Mammary epithelial cell (primary cell): ENCODE data around the gene PVR.

Experiments used
- CTCF ChIP-seq, 2 donors: IDR thresholded peaks in 1 of 2; conservative IDR thresholded peaks in 1 of 2; 2 replicates each; pipeline ENCODE4 v1.5.1; 2011 to 2012; ENCODE audit warnings: inconsistent platforms in 2 of 2, low read length in 2 of 2, mild to moderate bottlenecking in 2 of 2, control low read depth in 1 of 2, low read depth in 1 of 2; ENCODE audit not compliant: insufficient read depth in 1 of 2; ENCODE audit errors: extremely low read depth in 1 of 2
- EZH2 ChIP-seq: IDR thresholded peaks from 2 replicates; pipeline ENCODE4 v1.6.1; 2012; ENCODE audit warnings: low read length, inconsistent platforms, borderline replicate concordance

DNA sequence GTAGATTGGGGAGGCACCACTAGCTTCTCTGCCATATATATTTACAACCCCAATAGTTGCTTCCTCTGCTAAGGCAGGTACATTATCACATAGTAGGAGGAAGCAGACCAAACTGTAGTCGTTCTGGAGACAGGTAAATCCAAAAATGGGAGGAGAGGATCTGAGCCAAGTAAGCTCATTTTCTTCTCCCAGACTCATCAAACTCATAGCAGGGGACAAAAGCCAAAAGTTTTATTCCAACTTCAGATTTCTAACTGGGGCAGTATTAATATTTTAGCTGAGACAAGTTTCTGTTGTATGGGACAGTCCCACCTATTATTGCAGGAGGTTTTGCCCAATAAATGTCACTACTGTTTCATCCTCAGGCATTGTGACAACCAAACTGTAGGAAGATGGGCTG lies 38.2 kb upstream of the PVR start:
- TF ChIP-seq CTCF (conservative IDR thresholded peaks at IDR 0.05 in 1 of 2, IDR thresholded peaks at IDR 0.05 in 1 of 2; ENCODE audit: extremely low read depth in 1 of 2, insufficient read depth in 1 of 2, low read depth in 1 of 2, low read length in 2 of 2) (no peak), EZH2 (no peak)
